Islet of Langerhans (tissue), 1 donor: ENCODE data around the gene NTN4.
"Not testable (repeated sequence)": the region's sequence is repeated elsewhere in the genome, so short reads cannot be mapped to it uniquely, and the experiment has no call there.

Experiments
- FAIRE-seq: peaks from one replicate; lab custom pipeline; 2011; peaks lifted over from hg19 to GRCh38; lab: Jason Lieb, UNC

The NTN4 gene

DNA sequence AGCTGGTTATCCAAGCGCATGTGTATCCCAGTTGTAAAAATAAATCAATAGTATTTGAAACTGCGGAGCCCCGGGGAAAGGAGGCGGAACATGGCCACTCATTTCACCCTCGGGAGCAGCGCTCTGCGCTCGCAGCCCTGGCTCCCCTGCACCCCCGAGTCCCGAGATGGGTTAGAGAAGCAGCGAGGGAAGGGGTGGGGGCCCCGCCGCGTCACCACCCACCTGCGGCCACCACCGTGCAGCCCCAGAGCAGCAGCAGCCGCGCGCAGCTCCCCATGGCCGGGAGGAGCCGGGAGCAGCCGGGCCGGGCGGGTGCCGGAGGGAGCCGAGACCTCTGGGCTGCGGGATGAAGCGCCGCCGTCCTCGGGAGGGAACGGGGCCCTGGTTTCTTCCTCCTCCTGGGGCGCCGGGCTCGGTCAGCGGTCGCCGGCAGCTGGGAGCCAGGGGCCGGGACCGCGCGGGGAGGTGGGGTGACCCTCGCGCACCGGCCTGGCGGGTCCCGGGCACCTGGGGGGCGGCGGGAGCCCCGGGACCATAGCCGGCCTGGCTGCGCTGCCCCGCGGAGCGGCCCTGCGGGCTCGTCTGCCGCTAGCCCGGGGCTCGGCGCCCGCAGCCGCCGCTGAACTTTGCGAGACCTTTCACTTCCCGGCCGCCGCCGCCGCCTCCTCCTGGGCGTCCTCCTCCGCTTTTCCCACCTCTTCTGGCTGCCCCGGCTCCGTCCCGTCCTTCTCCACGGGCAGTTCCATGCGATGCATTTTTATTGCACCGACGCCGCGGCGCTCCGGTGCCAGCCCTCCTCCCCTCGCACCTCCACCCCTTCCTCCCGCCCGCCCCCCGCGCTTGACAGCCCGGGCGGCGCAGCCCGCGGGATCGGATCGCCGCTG is at the start of gene NTN4:
TSS of gene NTN4 (minus strand) at position 732 of the 884 bp plus-strand sequence. CDS start at position 277, 455 bp downstream.
- FAIRE-seq = no peak

DNA sequence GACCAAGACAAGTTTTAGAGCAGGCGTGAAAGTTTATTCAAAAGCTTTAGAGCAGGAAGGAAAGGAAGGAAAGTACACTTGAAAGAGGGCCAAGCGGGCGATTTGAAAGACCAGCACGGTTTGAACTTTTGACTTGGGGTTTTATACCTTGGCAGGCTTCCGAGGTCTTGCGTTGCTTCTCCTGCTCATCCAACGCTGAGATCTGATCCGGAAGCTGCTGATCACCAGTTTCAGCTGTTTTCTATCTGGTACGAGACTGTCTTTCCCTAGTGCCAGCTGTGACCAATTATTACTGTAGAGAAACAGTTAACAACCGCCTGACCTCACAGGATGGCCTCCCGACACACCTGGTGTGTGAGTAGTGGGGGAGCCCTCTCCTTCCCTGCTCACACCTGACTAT is 47.6 kb upstream of the NTN4 start:
- FAIRE-seq = no peak

- FAIRE-seq = no peak
These were observed 46.9 kb upstream of the NTN4 start for GRCh38 chr12:95837240-95838038.

- no peak for FAIRE-seq
These were observed 46.2 kb upstream of the NTN4 start for GRCh38 chr12:95836630-95837239.

- no peak for FAIRE-seq
These were observed 45.6 kb upstream of the NTN4 start for GRCh38 chr12:95836185-95836609.

DNA sequence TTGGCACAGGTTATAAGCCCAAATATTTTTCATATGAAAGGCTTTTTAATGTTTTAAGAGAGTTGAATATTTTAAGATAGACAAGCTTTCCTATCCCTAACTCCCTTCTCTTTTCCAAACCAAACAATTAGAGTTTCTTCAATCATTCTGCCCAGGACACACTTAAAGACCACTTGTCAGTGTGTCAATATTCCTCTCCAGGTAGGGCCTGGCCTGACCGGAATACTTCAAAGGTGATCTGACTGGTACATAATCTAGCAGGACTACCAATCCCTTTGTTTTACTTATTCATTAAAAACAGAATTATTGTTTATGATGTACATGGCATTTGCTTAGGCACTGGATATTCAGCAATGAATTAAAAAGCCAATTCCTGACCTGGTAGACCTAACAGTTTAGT is 44.0 kb upstream of the NTN4 start:
- no peak for FAIRE-seq

DNA sequence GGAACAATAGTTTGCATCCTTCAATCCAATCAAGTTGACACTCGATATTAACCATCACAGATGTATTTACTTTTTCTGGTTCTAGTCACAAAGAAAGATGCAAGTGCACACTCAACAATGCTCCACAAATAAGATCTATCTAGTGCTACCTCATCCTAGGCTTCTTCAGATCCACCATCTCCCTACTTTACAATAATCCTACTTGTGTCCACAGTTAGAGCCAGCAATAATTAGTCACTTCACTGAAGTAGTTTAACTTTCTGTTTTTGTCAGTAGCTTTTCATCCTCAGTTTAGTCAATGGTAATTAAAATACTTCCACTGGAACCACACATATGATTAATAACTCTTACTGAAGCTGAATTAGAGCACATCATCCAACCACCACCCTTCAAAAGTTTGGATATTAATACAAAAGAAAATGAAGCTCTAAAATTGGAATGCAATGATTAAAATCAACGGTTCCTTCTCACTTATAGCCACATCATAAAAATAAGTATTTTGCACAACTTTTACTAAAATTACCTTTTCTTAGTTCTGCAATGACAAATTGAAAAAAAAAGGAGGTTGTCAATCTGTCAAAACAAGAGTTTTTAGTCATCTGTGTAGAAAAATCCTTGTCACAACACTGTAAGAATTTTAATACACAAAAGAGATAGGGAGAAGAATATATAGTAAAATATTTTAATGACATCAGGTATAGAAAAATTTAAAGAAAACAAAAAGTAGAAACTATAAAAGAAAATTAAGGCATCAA is 39.9 kb upstream of the NTN4 start:
- FAIRE-seq = no peak

DNA sequence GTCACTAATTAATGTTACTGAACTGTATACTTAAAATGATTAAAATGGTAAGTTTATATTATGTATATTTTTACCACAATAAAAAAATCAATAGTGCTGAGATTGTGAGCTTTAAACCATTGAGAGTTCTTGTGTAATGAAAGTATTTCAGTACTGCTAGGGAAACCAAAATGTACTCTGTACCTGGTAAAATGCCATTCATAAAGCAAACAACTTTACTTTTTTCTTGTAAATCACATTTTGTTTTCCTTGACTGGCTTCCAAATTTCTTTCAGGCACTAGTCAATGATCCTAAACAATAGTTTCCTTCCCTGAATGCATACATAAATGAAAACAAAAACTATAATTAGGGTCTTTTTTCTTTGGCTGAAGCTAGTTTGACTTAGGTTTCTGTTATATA is 38.8 kb upstream of the NTN4 start:
- FAIRE-seq = no peak

DNA sequence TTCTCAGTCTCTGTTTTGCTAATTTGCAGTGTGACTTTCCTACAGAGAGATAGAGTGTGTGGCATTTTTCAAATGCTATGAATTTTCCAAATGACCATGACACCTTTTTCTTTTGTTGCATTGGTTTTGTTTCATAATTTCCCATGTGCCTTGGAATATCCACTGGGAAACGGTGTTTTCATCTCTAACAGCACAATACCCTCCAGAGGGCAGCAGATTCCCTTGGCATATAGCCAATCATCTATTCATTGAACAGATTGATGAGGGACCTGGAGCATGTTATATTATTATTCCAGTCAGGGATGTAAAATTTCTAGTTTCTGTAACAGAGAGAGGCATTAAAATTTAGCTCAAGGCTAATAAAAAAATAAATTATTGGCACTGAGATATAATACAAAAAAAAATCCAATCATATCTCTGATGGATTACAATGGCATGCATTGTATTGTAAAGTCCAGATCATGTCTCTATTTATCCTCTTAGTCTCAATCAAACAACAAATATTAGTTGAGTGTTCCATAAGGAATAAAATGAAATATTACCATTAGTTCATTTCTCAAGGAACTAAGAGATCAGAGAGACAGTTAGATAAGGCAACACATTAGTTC is 29.6 kb upstream of the NTN4 start:
- peak; percentile 49 for FAIRE-seq

GRCh38 chr12:95815632-95816212 is 25.2 kb upstream of the NTN4 start:
- peak; percentile 98 for FAIRE-seq

DNA sequence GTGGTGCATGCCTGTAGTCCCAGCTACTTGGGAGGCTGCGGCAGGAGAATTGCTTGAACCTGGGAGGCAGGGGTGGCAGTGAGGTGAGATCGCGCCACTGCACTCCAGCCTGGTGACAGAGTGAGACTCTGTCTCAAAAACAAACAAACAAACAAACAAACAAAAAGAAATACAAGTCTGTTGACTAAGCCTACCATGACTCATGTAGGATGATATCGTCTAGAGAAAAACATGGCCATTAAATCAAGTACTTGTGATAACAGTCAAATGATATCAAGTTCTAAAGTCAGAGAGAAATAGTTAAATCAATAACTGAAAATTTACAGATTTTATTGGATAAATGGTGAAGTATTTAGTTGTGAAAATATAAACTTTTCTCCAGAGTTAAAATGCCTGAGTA is 21.6 kb upstream of the NTN4 start:
- FAIRE-seq = not testable (repeated sequence)

- FAIRE-seq = no peak
These were observed 19.8 kb upstream of the NTN4 start for GRCh38 chr12:95810411-95810810.

DNA sequence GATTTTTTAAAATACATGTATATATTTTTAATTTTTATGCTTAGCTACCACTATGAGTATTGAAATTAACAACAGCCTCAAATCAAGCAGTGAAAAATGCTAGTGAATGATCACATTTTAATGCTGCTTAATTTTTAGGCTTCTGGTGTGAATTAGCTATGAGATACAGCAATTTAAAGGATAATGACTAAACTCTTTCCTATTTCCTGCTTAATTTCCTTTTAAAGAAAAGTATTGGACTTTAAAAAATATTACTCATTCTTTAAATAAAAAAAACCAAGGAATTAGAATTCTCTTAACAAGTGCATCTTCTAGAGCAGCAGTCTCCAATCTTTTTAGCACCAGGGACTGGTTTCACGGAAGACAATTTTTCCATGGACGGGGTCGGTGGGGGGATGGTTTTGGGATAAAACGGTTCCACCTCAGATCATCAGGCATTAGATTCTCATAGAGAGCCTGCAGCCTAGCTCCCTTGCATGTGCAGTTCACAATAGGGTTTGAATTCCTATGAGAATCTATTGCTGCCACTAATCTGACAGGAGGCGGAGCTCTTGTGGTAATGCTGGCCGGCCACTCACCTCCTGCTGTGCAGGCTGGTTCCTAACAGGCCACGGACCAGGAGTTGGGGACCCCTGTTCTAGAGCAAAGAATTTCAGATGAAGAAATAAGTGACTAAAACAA is 18.6 kb upstream of the NTN4 start:
- FAIRE-seq = no peak

GRCh38 chr12:95808146-95808545 is 17.6 kb upstream of the NTN4 start:
- FAIRE-seq = no peak

DNA sequence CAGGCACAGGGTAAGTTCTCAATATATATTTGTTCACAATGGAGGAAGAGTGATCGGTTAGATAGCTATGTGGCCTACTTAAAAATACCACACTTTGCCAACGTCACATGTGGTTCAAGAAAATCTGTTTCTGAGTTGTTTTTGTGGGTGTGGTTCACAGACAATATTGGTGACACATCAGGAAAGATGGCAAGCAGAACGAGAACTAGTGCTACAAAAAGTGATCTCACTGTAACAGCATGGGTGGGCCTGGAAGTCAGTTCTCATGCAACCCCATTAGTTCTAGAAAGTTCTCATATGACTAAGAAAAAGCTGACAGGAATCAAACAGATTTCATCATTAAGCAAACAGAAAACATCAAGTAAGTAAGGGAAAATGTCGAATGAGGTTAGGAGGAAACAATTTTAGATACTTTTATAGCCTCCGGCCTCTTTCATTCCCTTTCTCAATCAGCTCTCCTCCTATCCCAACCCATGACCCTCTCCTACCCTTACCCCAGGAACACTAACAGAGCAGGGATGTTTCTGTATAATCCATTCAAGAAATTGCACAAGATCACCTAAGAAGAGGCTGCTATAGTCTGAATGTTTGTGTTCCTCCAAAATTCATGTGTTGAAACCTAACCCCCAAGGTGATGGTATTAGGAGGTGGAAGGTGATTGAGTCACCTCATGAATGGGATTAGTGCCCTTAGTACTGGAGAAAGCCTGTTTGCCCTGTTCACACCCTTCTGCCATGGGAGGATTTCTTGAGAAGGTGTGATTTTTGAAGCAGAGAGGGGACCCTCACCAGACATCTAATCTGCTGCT is 15.5 kb upstream of the NTN4 start:
- FAIRE-seq = no peak

DNA sequence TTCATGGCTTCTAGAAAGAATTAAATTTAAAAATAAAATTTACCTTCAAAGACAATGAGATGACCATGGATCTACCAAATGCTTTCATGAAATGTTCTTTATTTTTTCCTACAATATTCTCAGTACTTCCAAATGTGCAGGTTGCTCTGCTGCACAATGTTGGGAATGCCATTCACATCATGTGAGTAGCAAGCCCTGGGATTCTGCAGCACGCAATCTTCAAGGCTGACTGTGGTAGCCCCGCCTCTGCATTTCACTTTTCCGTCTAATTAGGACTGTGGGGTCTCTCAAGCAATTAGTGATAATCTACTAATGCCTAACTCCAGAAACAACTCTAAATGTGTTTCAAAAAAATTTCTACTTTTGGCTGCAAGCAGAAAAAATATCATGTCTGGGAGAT is 13.7 kb upstream of the NTN4 start:
- FAIRE-seq = no peak

- no peak for FAIRE-seq
These were observed 13.3 kb upstream of the NTN4 start for GRCh38 chr12:95803817-95804216.

GRCh38 chr12:95802482-95803270 is 12.1 kb upstream of the NTN4 start:
- no peak for FAIRE-seq

- FAIRE-seq = no peak
These were observed 6.4 kb upstream of the NTN4 start for GRCh38 chr12:95796982-95797289.
